ENCODE data around the gene MOB1A. TPM values are rescaled to one million over a fixed set of nuclear protein-coding genes. Genes with fewer than 3 reads are reported as not detected.
"Not testable (repeated sequence)": the region's sequence is repeated elsewhere in the genome, so short reads cannot be mapped to it uniquely, and the experiment has no call there.

MOB1A gene
- total and polyA plus RNA-seq, 3 experiments from 2014 or later = 161 to 185 (median 177) TPM

- no peaks in the 10 kb centered on the region for H3K27me3 ChIP-seq (ENCODE audit: insufficient read depth, low read length, poor library complexity, severe bottlenecking)
- no peaks in the 10 kb centered on the region for H3K36me3 ChIP-seq (ENCODE audit: insufficient read depth, low read length)
- peaks cover 23% of the 10 kb centered on the region for H3K4me1 ChIP-seq (ENCODE audit: insufficient read depth, low read length)
- no peak for DNase-seq
- peak overlapping the region; percentile 90 to 100 (median 95) for H3K4me3 Mint-ChIP-seq
- H3K9me3 ChIP-seq (ENCODE audit: low read length) = no peaks in the 10 kb centered on the region
- peak overlapping the region; percentile 74 to 100 (median 98) for H3K27ac Mint-ChIP-seq
- peak overlapping the region; percentile 97 for H3K4me3 ChIP-seq (ENCODE audit: low read length)
- CTCF ChIA-PET = interaction anchor here (1.4 to 5.0 kb wide), 8 partner anchors 12 to 137 kb away, joined by 3 to 59 read pairs (median 6); partner anchors contain the start of genes BOLA3 and MOB1A
- H3K36me3 Mint-ChIP-seq = peaks cover 0 to 7% (median 0%) of the 10 kb centered on the region in 3 donors
- peaks cover 21 to 41% (median 40%) of the 10 kb centered on the region in 3 donors for H3K4me1 Mint-ChIP-seq
- peak overlapping the region; percentile 84 for H3K27ac ChIP-seq (ENCODE audit: low read depth, low read length)
- POLR2A ChIA-PET = interaction anchor here (0.6 to 3.6 kb wide), 6 partner anchors 9 to 461 kb away, joined by 3 to 84 read pairs (median 3); partner anchors contain the start of genes MOB1A and TPRKB
- no peaks in the 10 kb centered on the region for H3K27me3 Mint-ChIP-seq
- H3K9me3 Mint-ChIP-seq = no peaks in the 10 kb centered on the region
These were observed 19.4 kb upstream of the MOB1A start for GRCh38 chr2:74198023-74198460.

GRCh38 chr2:74197049-74197448 lies 18.4 kb upstream of the MOB1A start:
- Mint-ChIP-seq H3K4me3 (peak overlapping the region in 1 of 7 donors; percentile 90), H3K9me3 (no peaks in the 10 kb centered on the region), H3K4me1 (peaks cover 21 to 40% (median 38%) of the 10 kb centered on the region in 3 donors), H3K27ac (peak overlapping the region in 4 of 8 donors; percentile 8 to 85 (median 54)), H3K27me3 (peaks cover 0 to 3% of the 10 kb centered on the region in 2 donors), H3K36me3 (peaks cover 0 to 7% (median 0%) of the 10 kb centered on the region in 3 donors)
- DNase-seq = no peak
- Histone ChIP-seq H3K9me3 (ENCODE audit: low read length) (no peaks in the 10 kb centered on the region), H3K27ac (ENCODE audit: low read depth, low read length) (no peak overlapping the region), H3K4me3 (ENCODE audit: low read length) (no peak overlapping the region), H3K36me3 (ENCODE audit: insufficient read depth, low read length) (no peaks in the 10 kb centered on the region), H3K4me1 (ENCODE audit: insufficient read depth, low read length) (peaks cover 23% of the 10 kb centered on the region), H3K27me3 (ENCODE audit: insufficient read depth, low read length, poor library complexity, severe bottlenecking) (no peaks in the 10 kb centered on the region)
- ChIA-PET POLR2A (interaction anchor here (1.0 to 3.6 kb wide), 2 partner anchors 18 to 19 kb away, joined by 5 to 84 read pairs; partner anchors contain the start of gene MOB1A), CTCF (interaction anchor here (0.9 to 5.0 kb wide), 6 partner anchors 12 to 195 kb away, joined by 3 to 59 read pairs (median 4); partner anchors contain the start of gene MOB1A)

- H3K27ac Mint-ChIP-seq = no peak overlapping the region
- ChIA-PET POLR2A (interaction anchor here (0.6 kb wide), 1 partner anchor 9 kb away, joined by 5 read pairs; no protein-coding TSS in a partner anchor), CTCF (no interaction called here)
- H3K4me1 ChIP-seq (ENCODE audit: insufficient read depth, low read length) = peaks cover 10% of the 10 kb centered on the region
- H3K4me1 Mint-ChIP-seq = peaks cover 17 to 21% (median 17%) of the 10 kb centered on the region in 3 donors
- no peak overlapping the region for H3K27ac ChIP-seq (ENCODE audit: low read depth, low read length)
- H3K9me3 ChIP-seq (ENCODE audit: low read length) = no peaks in the 10 kb centered on the region
- H3K27me3 Mint-ChIP-seq = peaks cover 0 to 3% of the 10 kb centered on the region in 2 donors
- no peaks in the 10 kb centered on the region for H3K9me3 Mint-ChIP-seq
- peak overlapping the region in 1 of 7 donors; percentile 6 for H3K4me3 Mint-ChIP-seq
- no peaks in the 10 kb centered on the region for H3K36me3 ChIP-seq (ENCODE audit: insufficient read depth, low read length)
- H3K36me3 Mint-ChIP-seq = peaks cover 0 to 7% (median 0%) of the 10 kb centered on the region in 3 donors
- no peak for DNase-seq
- no peak overlapping the region for H3K4me3 ChIP-seq (ENCODE audit: low read length)
- H3K27me3 ChIP-seq (ENCODE audit: insufficient read depth, low read length, poor library complexity, severe bottlenecking) = no peaks in the 10 kb centered on the region
These were observed 16.1 kb upstream of the MOB1A start for GRCh38 chr2:74194799-74195198.

- Histone ChIP-seq H3K9me3 (ENCODE audit: low read length) (no peaks in the 10 kb centered on the region), H3K4me1 (ENCODE audit: insufficient read depth, low read length) (no peaks in the 10 kb centered on the region), H3K27ac (ENCODE audit: low read depth, low read length) (no peak overlapping the region), H3K36me3 (ENCODE audit: insufficient read depth, low read length) (no peaks in the 10 kb centered on the region), H3K4me3 (ENCODE audit: low read length) (no peak overlapping the region), H3K27me3 (ENCODE audit: insufficient read depth, low read length, poor library complexity, severe bottlenecking) (no peaks in the 10 kb centered on the region)
- ChIA-PET CTCF (interaction anchor here (1.0 kb wide), 1 partner anchor 13 kb away, joined by 3 read pairs; the partner anchor contains the start of gene MOB1A), POLR2A (interaction anchor here (0.8 to 1.1 kb wide), 3 partner anchors 8 to 80 kb away, joined by 3 read pairs; partner anchors contain the start of gene MOB1A)
- Mint-ChIP-seq H3K4me1 (no peaks in the 10 kb centered on the region), H3K9me3 (no peaks in the 10 kb centered on the region), H3K4me3 (no peak overlapping the region), H3K36me3 (no peaks in the 10 kb centered on the region), H3K27me3 (peaks cover 2 to 3% of the 10 kb centered on the region in 2 donors), H3K27ac (no peak overlapping the region)
- no peak for DNase-seq
These were observed 13.1 kb upstream of the MOB1A start for GRCh38 chr2:74191596-74192380.

- CTCF ChIA-PET = interaction anchor here (2.3 kb wide), 1 partner anchor 10 kb away, joined by 12 read pairs; the partner anchor contains the start of gene MOB1A
- Histone ChIP-seq H3K27me3 (ENCODE audit: insufficient read depth, low read length, poor library complexity, severe bottlenecking) (no peaks in the 10 kb centered on the region), H3K4me1 (ENCODE audit: insufficient read depth, low read length) (no peaks in the 10 kb centered on the region), H3K27ac (ENCODE audit: low read depth, low read length) (no peak overlapping the region), H3K4me3 (ENCODE audit: low read length) (no peak overlapping the region), H3K36me3 (ENCODE audit: insufficient read depth, low read length) (no peaks in the 10 kb centered on the region), H3K9me3 (ENCODE audit: low read length) (no peaks in the 10 kb centered on the region)
- POLR2A ChIA-PET = no interaction called here
- no peak for DNase-seq
- Mint-ChIP-seq H3K27ac (no peak overlapping the region), H3K36me3 (no peaks in the 10 kb centered on the region), H3K4me3 (no peak overlapping the region), H3K9me3 (peaks cover 0 to 2% (median 0%) of the 10 kb centered on the region in 5 donors), H3K4me1 (peaks cover 3 to 11% (median 7%) of the 10 kb centered on the region in 3 donors), H3K27me3 (peaks cover 2 to 3% of the 10 kb centered on the region in 2 donors)
These were observed 10.0 kb upstream of the MOB1A start for GRCh38 chr2:74188696-74189095.

- Histone ChIP-seq H3K4me3 (ENCODE audit: low read length) (no peak overlapping the region), H3K27me3 (ENCODE audit: insufficient read depth, low read length, poor library complexity, severe bottlenecking) (no peaks in the 10 kb centered on the region), H3K9me3 (ENCODE audit: low read length) (no peaks in the 10 kb centered on the region), H3K27ac (ENCODE audit: low read depth, low read length) (no peak overlapping the region), H3K36me3 (ENCODE audit: insufficient read depth, low read length) (no peaks in the 10 kb centered on the region), H3K4me1 (ENCODE audit: insufficient read depth, low read length) (no peaks in the 10 kb centered on the region)
- no peak overlapping the region for H3K4me3 Mint-ChIP-seq
- peaks cover 3 to 11% (median 7%) of the 10 kb centered on the region in 3 donors for H3K4me1 Mint-ChIP-seq
- CTCF ChIA-PET = no interaction called here
- POLR2A ChIA-PET = no interaction called here
- H3K36me3 Mint-ChIP-seq = no peaks in the 10 kb centered on the region
- peaks cover 2 to 3% of the 10 kb centered on the region in 2 donors for H3K27me3 Mint-ChIP-seq
- peaks cover 0 to 2% (median 0%) of the 10 kb centered on the region in 5 donors for H3K9me3 Mint-ChIP-seq
- DNase-seq = no peak
- no peak overlapping the region for H3K27ac Mint-ChIP-seq
These were observed 9.4 kb upstream of the MOB1A start for GRCh38 chr2:74188018-74188601.

GRCh38 chr2:74186706-74187105 lies 8.0 kb upstream of the MOB1A start:
- Mint-ChIP-seq H3K4me3 (peak overlapping the region in 2 of 7 donors; percentile 9 to 13), H3K4me1 (peaks cover 3 to 11% (median 7%) of the 10 kb centered on the region in 3 donors)
- H3K27ac ChIP-seq (ENCODE audit: low read depth, low read length); H3K27me3 Mint-ChIP-seq; H3K4me3 ChIP-seq (ENCODE audit: low read length); H3K36me3 Mint-ChIP-seq; H3K27ac Mint-ChIP-seq; CTCF ChIA-PET; H3K9me3 Mint-ChIP-seq; POLR2A ChIA-PET; H3K36me3 ChIP-seq (ENCODE audit: insufficient read depth, low read length); H3K27me3 ChIP-seq (ENCODE audit: insufficient read depth, low read length, poor library complexity, severe bottlenecking); H3K4me1 ChIP-seq (ENCODE audit: insufficient read depth, low read length); DNase-seq; H3K9me3 ChIP-seq (ENCODE audit: low read length): not testable (repeated sequence)

All from CD8-positive, alpha-beta memory T cell (primary cell).